Right lobe of liver (tissue), 6 donors: Measurements from ENCODE around the gene IARS2. TPM values are rescaled to one million over a fixed set of nuclear protein-coding genes. Genes with fewer than 3 reads are reported as not detected.

Source experiments
- ATAC-seq, 4 donors: fragments of 200-7000 bp; cut with Tn5 transposase; one replicate each; pipeline ENCODE4 v1.9.1; 2020; ENCODE audit warnings: mild to moderate bottlenecking in 4 of 4, moderate library complexity in 4 of 4
- DNase-seq, 3 donors: peaks; one replicate each; pipeline ENCODE4 v3.0.0-alpha.2; 2020
- H3K27ac ChIP-seq, 3 donors: fragments of 200-600 bp; one replicate each; pipeline ENCODE4 v1.8.0; 2022
- H3K27me3 ChIP-seq, 2 donors: fragments of 200-600 bp; one replicate each; pipeline ENCODE4 v1.8.0; 2022
- H3K36me3 ChIP-seq, 4 donors: fragments of 200-600 bp; sonication (generic) in 1 of 4; one replicate each; pipeline versions ENCODE4 v1.5.1 to v1.8.0; 2017 to 2022; ENCODE audit warnings: control low read depth in 1 of 4
- H3K4me1 ChIP-seq, 4 donors: fragments of 200-600 bp; sonication (generic) in 1 of 4; one replicate each; pipeline versions ENCODE4 v1.5.1 to v1.8.0; 2017 to 2022; ENCODE audit warnings: control low read depth in 1 of 4
- H3K4me3 ChIP-seq, 3 donors: fragments of 200-600 bp; one replicate each; pipeline ENCODE4 v1.8.0; 2022
- H3K9me3 ChIP-seq, 4 donors: fragments of 200-600 bp; sonication (generic) in 1 of 4; one replicate each; pipeline versions ENCODE4 v1.5.1 to v1.8.0; 2017 to 2022; ENCODE audit warnings: control low read depth in 1 of 4
- POLR2A ChIP-seq: fragments of 450-650 bp; IDR thresholded peaks from one replicate; pipeline ENCODE4 v1.6.1; 2017; ENCODE audit warnings: antibody characterized with exemption, mild to moderate bottlenecking
- WGBS: methylation state at CpG from one replicate; pipeline ENCODE4 v1.1.6; 2018; ENCODE audit warnings: low coverage, low lambda C conversion rate; ENCODE audit not compliant: insufficient coverage; ENCODE audit errors: missing lambda C conversion rate; 5-methylcytosine and 5-hydroxymethylcytosine counted together
- intact Hi-C, 2 donors: fragments of 100-400 bp; cut with DNase I; formaldehyde crosslinking; loops; one replicate each; pipeline versions ENCODE4 v1.11.2 to v1.14.1; 2022
- total RNA-seq, 6 experiments: library from RNA; depleted of rRNA in 2 of 6; stranded (reverse); fragments of >200 nt in 2 of 6; fragmentation: NEBNext Ultra II Directional in 3 of 6; extraction: Animal tissue kit (Norgen Biotek cat#: 25700) in 3 of 6; gene quantifications; one replicate each; pipeline versions ENCODE4 v1.1.0 to v1.2.4, GENCODE V29; 2016 to 2023
- TF ChIP-seq, protein P1 (sequence below), 4 donors: fragments of 200-600 bp in 3 of 4; fragments of 450-650 bp in 1 of 4; IDR thresholded peaks; one replicate each; pipeline versions ENCODE4 v1.5.1 to v1.8.0; 2016 to 2022; ENCODE audit warnings: antibody characterized with exemption in 4 of 4, mild to moderate bottlenecking in 2 of 4
- donor health status: DM: no; HTN: yes; CAD: no.
- donor health status: DM: no; HTN: no; CAD: no.
- donor health status: DM: no; HTN: no; CAD: no.
- donor health status: DM: no; HTN: yes; CAD: no.
- donor health status: DM: no; HTN: yes; CAD: no.

The IARS2 gene
- total RNA-seq, 6 experiments from 2014 or later: 46.7 to 64.7 (median 50.0) TPM

- H3K9me3 ChIP-seq: no peaks in the 10 kb centered on the region
- WGBS: 76% methylated on average over 5 of the region's 5 CpGs
- peak in 2 of 4 donors; percentile 41 to 59 for ATAC-seq
- no peak overlapping the region for H3K4me3 ChIP-seq
- peaks cover 0 to 63% (median 10%) of the 10 kb centered on the region in 4 donors for H3K36me3 ChIP-seq
- TF ChIP-seq, protein P1, sequence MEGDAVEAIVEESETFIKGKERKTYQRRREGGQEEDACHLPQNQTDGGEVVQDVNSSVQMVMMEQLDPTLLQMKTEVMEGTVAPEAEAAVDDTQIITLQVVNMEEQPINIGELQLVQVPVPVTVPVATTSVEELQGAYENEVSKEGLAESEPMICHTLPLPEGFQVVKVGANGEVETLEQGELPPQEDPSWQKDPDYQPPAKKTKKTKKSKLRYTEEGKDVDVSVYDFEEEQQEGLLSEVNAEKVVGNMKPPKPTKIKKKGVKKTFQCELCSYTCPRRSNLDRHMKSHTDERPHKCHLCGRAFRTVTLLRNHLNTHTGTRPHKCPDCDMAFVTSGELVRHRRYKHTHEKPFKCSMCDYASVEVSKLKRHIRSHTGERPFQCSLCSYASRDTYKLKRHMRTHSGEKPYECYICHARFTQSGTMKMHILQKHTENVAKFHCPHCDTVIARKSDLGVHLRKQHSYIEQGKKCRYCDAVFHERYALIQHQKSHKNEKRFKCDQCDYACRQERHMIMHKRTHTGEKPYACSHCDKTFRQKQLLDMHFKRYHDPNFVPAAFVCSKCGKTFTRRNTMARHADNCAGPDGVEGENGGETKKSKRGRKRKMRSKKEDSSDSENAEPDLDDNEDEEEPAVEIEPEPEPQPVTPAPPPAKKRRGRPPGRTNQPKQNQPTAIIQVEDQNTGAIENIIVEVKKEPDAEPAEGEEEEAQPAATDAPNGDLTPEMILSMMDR (IDR thresholded peaks at IDR 0.05): peak in 3 of 4 donors; percentile 40 to 57 (median 57)
- TF ChIP-seq POLR2A: no peak
- no peak for DNase-seq
- H3K27me3 ChIP-seq: no peaks in the 10 kb centered on the region
- no peaks in the 10 kb centered on the region for H3K4me1 ChIP-seq
- intact Hi-C loops: no loop called here
- H3K27ac ChIP-seq: no peak overlapping the region
Observed at GRCh38 chr1:220113136-220113695, 19.3 kb downstream of the IARS2 start.

DNA sequence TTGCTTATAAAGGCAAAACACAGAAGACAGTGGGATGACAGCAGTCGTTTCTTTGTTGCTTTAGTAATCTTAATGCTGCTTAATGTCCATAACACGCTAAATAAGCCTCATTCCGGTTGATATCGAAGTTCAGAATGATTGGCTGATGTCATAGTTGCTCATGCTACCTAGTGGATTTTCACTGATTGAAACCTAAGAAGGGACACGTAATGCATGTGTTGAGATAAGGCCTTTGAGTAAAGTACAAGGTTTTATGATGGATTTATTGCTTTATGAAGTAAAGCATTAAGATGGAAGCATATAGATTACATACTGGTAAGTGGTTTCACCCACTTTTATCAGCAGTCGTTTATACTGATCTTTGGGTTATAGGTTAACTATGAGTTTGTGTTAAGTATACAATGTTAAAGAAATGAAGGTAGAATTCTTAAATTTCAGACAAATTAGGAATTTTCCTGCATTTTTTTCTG is 25.1 kb downstream of the IARS2 start:
- peaks cover 0 to 25% (median 2%) of the 10 kb centered on the region in 4 donors for H3K36me3 ChIP-seq
- TF ChIP-seq, protein P1 (IDR thresholded peaks at IDR 0.05): no peak
- no peak for TF ChIP-seq POLR2A
- intact Hi-C loops: no loop called here
- ATAC-seq: no peak
- no peaks in the 10 kb centered on the region for H3K27me3 ChIP-seq
- H3K9me3 ChIP-seq: no peaks in the 10 kb centered on the region
- no peak for DNase-seq
- no peak overlapping the region for H3K27ac ChIP-seq
- peaks cover 0 to 8% (median 0%) of the 10 kb centered on the region in 4 donors for H3K4me1 ChIP-seq
- WGBS: 75% methylated on average over 6 of the region's 6 CpGs
- no peak overlapping the region for H3K4me3 ChIP-seq

GRCh38 chr1:220121791-220122530 is 28.0 kb downstream of the IARS2 start:
- H3K4me1 ChIP-seq: peaks cover 0 to 8% (median 0%) of the 10 kb centered on the region in 4 donors
- intact Hi-C loops: no loop called here
- H3K27me3 ChIP-seq: no peaks in the 10 kb centered on the region
- H3K36me3 ChIP-seq: peaks cover 0 to 8% (median under 1%) of the 10 kb centered on the region in 4 donors
- H3K4me3 ChIP-seq: no peak overlapping the region
- no peaks in the 10 kb centered on the region for H3K9me3 ChIP-seq
- TF ChIP-seq POLR2A: no peak
- TF ChIP-seq, protein P1 (IDR thresholded peaks at IDR 0.05): no peak
- H3K27ac ChIP-seq: peak overlapping the region; percentile 29 to 70 (median 52)
- no peak for DNase-seq
- ATAC-seq: peak; percentile 74 to 91 (median 82)
- 63% methylated on average over 8 of the region's 8 CpGs for WGBS

GRCh38 chr1:220123066-220123465 is 29.1 kb downstream of the IARS2 start:
- DNase-seq: no peak
- Histone ChIP-seq H3K4me3 (no peak overlapping the region), H3K9me3 (no peaks in the 10 kb centered on the region), H3K4me1 (peaks cover 0 to 8% (median 0%) of the 10 kb centered on the region in 4 donors), H3K36me3 (peaks cover 0 to 13% (median 5%) of the 10 kb centered on the region in 4 donors), H3K27me3 (no peaks in the 10 kb centered on the region), H3K27ac (no peak overlapping the region)
- no peak for ATAC-seq
- intact Hi-C loops: no loop called here
- TF ChIP-seq, protein P1 (IDR thresholded peaks at IDR 0.05): no peak
- no peak for TF ChIP-seq POLR2A
